COLO668 (cell line): ENCODE data around the gene FRMD5.

Experiments used
- DNase-seq: peaks from one replicate; lab custom pipeline; 2025; ENCODE audit not compliant: unreplicated experiment; lab: John Stamatoyannopoulos, UW

FRMD5 gene

GRCh38 chr15:44163370-44163769, 31.7 kb downstream of the FRMD5 start:
- DNase-seq = no peak

GRCh38 chr15:44160796-44161195, 34.3 kb downstream of the FRMD5 start:
- no peak for DNase-seq

- no peak for DNase-seq
These were observed 35.6 kb downstream of the FRMD5 start for GRCh38 chr15:44159492-44159891.

- no peak for DNase-seq
These were observed 37.0 kb downstream of the FRMD5 start for GRCh38 chr15:44158111-44158510.

- DNase-seq = no peak
These were observed 37.4 kb downstream of the FRMD5 start for GRCh38 chr15:44157679-44158078.

- DNase-seq = no peak
These were observed 41.7 kb downstream of the FRMD5 start for GRCh38 chr15:44153352-44153751.

GRCh38 chr15:44149224-44149623, 45.8 kb downstream of the FRMD5 start:
- no peak for DNase-seq

GRCh38 chr15:44148580-44148979, 46.5 kb downstream of the FRMD5 start:
- DNase-seq = no peak

- DNase-seq = no peak
These were observed 47.4 kb downstream of the FRMD5 start for GRCh38 chr15:44147636-44148035.

GRCh38 chr15:44145495-44145894, 49.6 kb downstream of the FRMD5 start:
- no peak for DNase-seq

- DNase-seq = no peak
These were observed 50.1 kb downstream of the FRMD5 start for GRCh38 chr15:44144992-44145391.

- no peak for DNase-seq
These were observed 50.9 kb downstream of the FRMD5 start for GRCh38 chr15:44144184-44144583.

- DNase-seq = no peak
These were observed 57.3 kb downstream of the FRMD5 start for GRCh38 chr15:44137750-44138149.

GRCh38 chr15:44136991-44137477, 58.0 kb downstream of the FRMD5 start:
- DNase-seq = no peak

- DNase-seq = no peak
These were observed 63.0 kb downstream of the FRMD5 start for GRCh38 chr15:44132057-44132456.

- no peak for DNase-seq
These were observed 64.3 kb downstream of the FRMD5 start for GRCh38 chr15:44130778-44131177.

- DNase-seq = no peak
These were observed 65.2 kb downstream of the FRMD5 start for GRCh38 chr15:44129911-44130310.

GRCh38 chr15:44128443-44128842, 66.6 kb downstream of the FRMD5 start:
- no peak for DNase-seq

GRCh38 chr15:44125879-44126278, 69.2 kb downstream of the FRMD5 start:
- no peak for DNase-seq

- no peak for DNase-seq
These were observed 92.3 kb downstream of the FRMD5 start for GRCh38 chr15:44102675-44103254.

- DNase-seq = no peak
These were observed 93.1 kb downstream of the FRMD5 start for GRCh38 chr15:44101944-44102343.

- no peak for DNase-seq
These were observed 93.8 kb downstream of the FRMD5 start for GRCh38 chr15:44101286-44101685.

GRCh38 chr15:44099671-44100070, 95.4 kb downstream of the FRMD5 start:
- DNase-seq = no peak
